Measurements from ENCODE around the gene ULK3.

Gene ULK3

GRCh38 chr15:74850393-74850792 is 7.4 kb upstream of the ULK3 start:
- DNase-seq (ENCODE audit: low read depth), result no peak
- in situ Hi-C loops (cut with HindIII; ENCODE audit: low sequenced_read_pairs), result no loop called here
- no peak for TF ChIP-seq CTCF (IDR thresholded peaks at IDR 0.05; ENCODE audit: low read depth, low read length, missing control alignments)
- no peak overlapping the region for H3K4me3 ChIP-seq (ENCODE audit: low read depth, low read length)

GRCh38 chr15:74847432-74847831 is 4.5 kb upstream of the ULK3 start:
- no peak for TF ChIP-seq CTCF (IDR thresholded peaks at IDR 0.05; ENCODE audit: low read depth, low read length, missing control alignments)
- no peak for DNase-seq (ENCODE audit: low read depth)
- H3K4me3 ChIP-seq (ENCODE audit: low read depth, low read length), result no peak overlapping the region
- in situ Hi-C loops (cut with HindIII; ENCODE audit: low sequenced_read_pairs), result no loop called here

- H3K4me3 ChIP-seq (ENCODE audit: low read depth, low read length), result no peak overlapping the region
- no peak for DNase-seq (ENCODE audit: low read depth)
- in situ Hi-C loops (cut with HindIII; ENCODE audit: low sequenced_read_pairs), result no loop called here
- TF ChIP-seq CTCF (IDR thresholded peaks at IDR 0.05; ENCODE audit: low read depth, low read length, missing control alignments), result no peak
Measured at GRCh38 chr15:74845581-74845980, 2.6 kb upstream of the ULK3 start.

GRCh38 chr15:74845208-74845568 is 2.2 kb upstream of the ULK3 start:
- no peak for DNase-seq (ENCODE audit: low read depth)
- in situ Hi-C loops (cut with HindIII; ENCODE audit: low sequenced_read_pairs), result no loop called here
- no peak for TF ChIP-seq CTCF (IDR thresholded peaks at IDR 0.05; ENCODE audit: low read depth, low read length, missing control alignments)
- no peak overlapping the region for H3K4me3 ChIP-seq (ENCODE audit: low read depth, low read length)

GRCh38 chr15:74844319-74845207 is 1.6 kb upstream of the ULK3 start:
- no peak for DNase-seq (ENCODE audit: low read depth)
- no peak for TF ChIP-seq CTCF (IDR thresholded peaks at IDR 0.05; ENCODE audit: low read depth, low read length, missing control alignments)
- in situ Hi-C loops (cut with HindIII; ENCODE audit: low sequenced_read_pairs), result no loop called here
- no peak overlapping the region for H3K4me3 ChIP-seq (ENCODE audit: low read depth, low read length)

GRCh38 chr15:74843891-74844299 is 939 bp upstream of the ULK3 start:
- in situ Hi-C loops (cut with HindIII; ENCODE audit: low sequenced_read_pairs), result no loop called here
- TF ChIP-seq CTCF (IDR thresholded peaks at IDR 0.05; ENCODE audit: low read depth, low read length, missing control alignments), result no peak
- no peak overlapping the region for H3K4me3 ChIP-seq (ENCODE audit: low read depth, low read length)
- no peak for DNase-seq (ENCODE audit: low read depth)
